AG04450 (cell line): ENCODE measurements around the gene CEBPG. TPM values are rescaled to one million over a fixed set of nuclear protein-coding genes. Genes with fewer than 3 reads are reported as not detected.

ENCODE experiments used
- CTCF ChIA-PET: fragments of 300-600, 350-600 bp; formaldehyde crosslinking; extraction: SDS; loops from one replicate; lab custom pipeline; 2022; ENCODE audit warnings: antibody characterized with exemption, inconsistent platforms; lab: Charles Lee
- POLR2A ChIA-PET: fragments of 350-600 bp; formaldehyde crosslinking; extraction: SDS; loops from one replicate; lab custom pipeline; 2021; ENCODE audit warnings: antibody characterized with exemption, inconsistent platforms; lab: Yijun Ruan, JAX
- DNase-seq: peaks from one replicate; pipeline ENCODE4 v3.0.0-alpha.2; 2011; ENCODE audit warnings: low read depth, low spot score
- H3K27ac ChIP-seq: one replicate; pipeline ENCODE4 v1.5.1; 2012; ENCODE audit warnings: low read depth, low read length, control low read depth
- H3K27me3 ChIP-seq: one replicate; pipeline ENCODE4 v1.6.0; 2012; ENCODE audit warnings: low read length; ENCODE audit not compliant: control insufficient read depth, insufficient read depth
- H3K4me3 ChIP-seq: 2 replicates; pipeline ENCODE4 v1.5.1; 2011; ENCODE audit warnings: mild to moderate bottlenecking, low read depth, low read length, control low read depth
- H3K9me3 ChIP-seq: 2 replicates; pipeline ENCODE4 v1.5.1; 2012; ENCODE audit warnings: low read length; ENCODE audit not compliant: control insufficient read depth, insufficient read depth
- CTCF ChIP-seq: IDR thresholded peaks from 2 replicates; pipeline ENCODE4 v1.5.1; 2011; ENCODE audit warnings: low read depth, low read length, control low read depth, inconsistent platforms
- polyA plus RNA-seq: library from polyadenylated mRNA; depleted of rRNA; stranded (reverse); fragments of >200 nt; gene quantifications from 2 replicates; pipeline ENCODE4 v1.2.3, GENCODE V29; 2011

The CEBPG gene
- polyA plus RNA-seq, 1 experiment, result 31.6 TPM

DNA sequence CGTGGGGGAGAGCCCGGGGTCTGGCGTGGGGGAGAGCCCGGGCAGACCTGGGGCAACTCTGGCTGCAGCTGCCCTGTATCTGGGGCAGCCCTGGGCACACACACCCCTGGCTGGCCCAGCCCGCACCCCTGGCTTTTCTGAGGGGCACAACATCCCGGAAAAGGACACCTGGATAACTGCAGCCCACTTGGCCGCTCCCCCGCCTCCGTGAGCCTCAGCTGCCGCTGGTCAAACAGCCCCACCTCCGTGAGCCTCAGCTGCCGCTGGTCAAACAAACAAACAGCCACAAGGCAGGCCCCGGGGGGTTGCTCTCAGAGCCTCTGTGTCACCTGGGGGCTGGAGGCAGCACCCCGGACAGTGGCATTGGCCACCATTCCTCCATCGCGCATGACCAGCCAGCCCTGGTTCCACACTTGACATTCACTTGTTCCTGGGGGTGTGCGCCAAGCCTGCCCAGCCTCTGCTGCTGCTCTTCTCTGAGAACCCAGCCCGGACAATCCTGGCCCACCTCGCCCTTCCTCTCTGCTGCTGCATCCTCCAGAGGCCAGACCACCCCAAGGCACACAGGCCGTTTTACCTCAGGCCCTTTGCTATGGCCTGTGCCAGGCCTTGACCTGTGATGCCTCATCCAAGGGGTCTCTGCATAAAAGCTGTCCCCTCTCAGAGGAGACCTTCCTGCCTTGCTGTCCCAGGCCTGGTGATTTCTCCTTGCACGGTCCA, 19.9 kb downstream of the CEBPG start:
- ChIA-PET CTCF (no interaction called here), POLR2A (interaction anchor here (0.6 to 1.6 kb wide), 3 partner anchors 19 to 170 kb away, joined by 3 to 6 read pairs (median 4); partner anchors contain the start of gene CEBPG)
- no peak for DNase-seq
- Histone ChIP-seq H3K27ac (no peak overlapping the region), H3K4me3 (no peak overlapping the region), H3K9me3 (no peaks in the 10 kb centered on the region; the same call in 1 of the 2 replicates), H3K27me3 (no peaks in the 10 kb centered on the region)
- no peak for TF ChIP-seq CTCF

DNA sequence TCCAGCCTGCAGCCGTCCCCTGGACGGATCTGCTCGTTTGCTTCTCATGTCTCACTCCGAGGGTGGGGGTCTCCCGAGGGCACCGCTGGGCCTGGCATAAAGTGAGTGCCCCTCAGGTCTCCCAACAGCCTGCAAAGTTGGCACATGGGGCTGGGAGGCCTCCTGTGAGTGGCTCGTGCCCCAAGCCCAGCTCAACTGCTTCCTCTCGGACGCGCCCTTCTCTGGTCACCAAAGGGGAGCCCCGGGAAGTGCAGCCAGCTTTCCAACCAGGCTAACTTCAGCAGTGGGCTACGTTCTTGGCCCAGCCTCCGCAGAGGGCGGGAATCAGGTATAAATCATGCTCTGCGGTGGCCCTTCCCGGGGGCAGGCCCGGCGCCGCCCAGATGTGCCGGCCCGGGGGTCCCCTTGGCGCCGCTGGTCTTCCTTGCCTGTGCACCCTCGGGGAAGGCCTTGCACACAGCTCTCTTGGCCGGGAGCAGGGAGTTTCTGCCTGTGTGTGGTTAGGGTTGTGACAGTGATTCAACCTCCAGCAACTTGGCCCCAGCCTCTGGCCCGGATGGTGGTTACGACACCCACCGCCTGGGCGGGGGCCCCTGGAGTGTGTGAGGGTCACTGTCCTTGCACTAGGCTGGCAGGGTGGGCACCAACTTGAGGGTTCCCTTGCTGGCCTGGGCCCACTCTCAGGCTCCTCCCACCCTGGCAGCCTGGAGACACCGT, 20.7 kb downstream of the CEBPG start:
- DNase-seq, result no peak
- POLR2A ChIA-PET, result interaction anchor here (0.6 to 1.6 kb wide), 4 partner anchors 10 to 171 kb away, joined by 3 to 6 read pairs (median 4); partner anchors contain the start of gene CEBPG
- Histone ChIP-seq H3K27ac (no peak overlapping the region), H3K9me3 (no peaks in the 10 kb centered on the region; the same call in 1 of the 2 replicates), H3K4me3 (no peak overlapping the region), H3K27me3 (no peaks in the 10 kb centered on the region)
- CTCF ChIA-PET, result no interaction called here
- no peak for TF ChIP-seq CTCF

DNA sequence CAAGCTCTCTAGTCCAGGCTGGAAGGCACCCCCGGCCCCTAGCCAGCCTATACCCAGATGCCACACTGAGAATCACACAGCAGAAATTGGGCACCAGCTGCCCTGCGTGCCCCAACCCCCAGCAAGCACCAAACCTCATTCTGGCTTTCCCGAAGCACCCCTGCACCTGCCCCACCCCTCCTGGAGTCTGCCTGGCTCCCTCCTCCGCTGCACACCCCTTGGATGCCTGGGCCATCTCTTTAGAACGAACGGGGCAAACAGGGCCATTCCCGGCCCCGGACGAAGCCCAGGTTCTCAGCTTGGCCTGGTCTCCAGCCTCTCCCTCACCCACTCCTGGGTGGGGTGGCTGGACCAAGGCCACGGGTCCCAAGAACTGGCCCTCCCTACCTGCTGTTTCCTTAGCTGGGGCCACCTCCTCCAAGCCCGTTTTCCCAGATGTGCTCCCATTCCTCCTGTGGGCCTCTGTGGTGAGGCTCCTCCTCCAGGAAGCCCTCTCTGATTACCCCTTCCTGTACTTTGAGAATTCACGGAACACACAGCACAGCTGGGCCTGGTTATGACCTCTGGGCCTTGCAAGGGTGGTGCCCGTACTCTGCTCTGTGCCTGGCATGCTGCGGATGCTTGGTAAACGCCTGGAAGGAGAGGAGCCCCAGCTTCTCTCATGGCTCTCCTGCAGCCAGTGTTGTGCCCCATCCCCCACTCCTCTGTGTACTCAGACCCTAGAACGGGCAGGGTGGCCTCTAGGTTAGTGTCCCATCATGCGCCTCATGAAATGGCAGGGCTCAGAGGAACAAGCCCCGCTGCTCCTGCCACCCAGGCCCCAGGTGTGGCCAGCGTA, 21.4 kb downstream of the CEBPG start:
- no peak for TF ChIP-seq CTCF
- no peak for DNase-seq
- ChIA-PET POLR2A (interaction anchor here (1.3 to 1.6 kb wide), 3 partner anchors 11 to 22 kb away, joined by 3 to 6 read pairs (median 4); partner anchors contain the start of gene CEBPG), CTCF (interaction anchor here (1.2 kb wide), 1 partner anchor 12 kb away, joined by 5 read pairs; no protein-coding TSS in a partner anchor)
- H3K27me3 ChIP-seq, result no peaks in the 10 kb centered on the region
- no peak overlapping the region for H3K27ac ChIP-seq
- no peaks in the 10 kb centered on the region; the same call in 1 of the 2 replicates for H3K9me3 ChIP-seq
- no peak overlapping the region for H3K4me3 ChIP-seq

GRCh38 chr19:33395561-33396550, 22.3 kb downstream of the CEBPG start:
- no peak for DNase-seq
- no peak overlapping the region for H3K4me3 ChIP-seq
- POLR2A ChIA-PET, result interaction anchor here (1.3 to 1.4 kb wide), 2 partner anchors 12 to 23 kb away, joined by 3 to 6 read pairs; no protein-coding TSS in a partner anchor
- TF ChIP-seq CTCF, result no peak
- no peaks in the 10 kb centered on the region; the same call in 1 of the 2 replicates for H3K9me3 ChIP-seq
- CTCF ChIA-PET, result interaction anchor here (0.8 to 2.6 kb wide), 4 partner anchors 11 to 159 kb away, joined by 3 to 16 read pairs (median 5); no protein-coding TSS in a partner anchor
- H3K27ac ChIP-seq, result no peak overlapping the region
- H3K27me3 ChIP-seq, result no peaks in the 10 kb centered on the region
